GM23338 (cell line): ENCODE measurements around the gene IQCE. TPM values are rescaled to one million over a fixed set of nuclear protein-coding genes. Genes with fewer than 3 reads are reported as not detected.

Source experiments
- ATAC-seq: fragments of 200-7000 bp; cut with Tn5 transposase; 3 replicates; pipeline ENCODE4 v1.9.1; 2020
- DNase-seq: peaks from one replicate; pipeline ENCODE4 v3.0.0-alpha.2; 2015; ENCODE audit warnings: low spot score
- H2AFZ ChIP-seq: fragments of 200-600 bp; sonication (generic); 2 replicates; pipeline ENCODE4 v1.8.0; 2016; ENCODE audit warnings: antibody characterized with exemption, mild to moderate bottlenecking, moderate library complexity
- H3F3A ChIP-seq: fragments of 200-600 bp; sonication (generic); replicated peaks from 2 replicates; pipeline ENCODE4 v1.8.0; 2017; ENCODE audit warnings: antibody characterized with exemption, mixed run types, low read depth
- H3K27ac ChIP-seq: fragments of 200-600 bp; sonication (generic); 2 replicates; pipeline ENCODE4 v1.6.1; 2016; ENCODE audit warnings: low read depth
- H3K27me3 ChIP-seq: fragments of 200-600 bp; sonication (generic); 2 replicates; pipeline ENCODE4 v1.8.0; 2016; ENCODE audit warnings: mild to moderate bottlenecking, mixed run types, moderate library complexity; ENCODE audit not compliant: insufficient read depth
- H3K36me3 ChIP-seq: fragments of 200-600 bp; sonication (generic); 2 replicates; pipeline ENCODE4 v1.8.0; 2016; ENCODE audit warnings: mild to moderate bottlenecking; ENCODE audit not compliant: insufficient read depth
- H3K4me1 ChIP-seq: fragments of 200-600 bp; sonication (generic); 2 replicates; pipeline ENCODE4 v1.8.0; 2016; ENCODE audit warnings: mild to moderate bottlenecking, moderate library complexity; ENCODE audit not compliant: insufficient read depth
- H3K4me2 ChIP-seq: fragments of 200-600 bp; sonication (generic); 2 replicates; pipeline ENCODE4 v1.7.1; 2017; ENCODE audit warnings: mixed run types
- H3K4me3 ChIP-seq: fragments of 200-600 bp; sonication (generic); 2 replicates; pipeline ENCODE4 v1.6.1; 2016; ENCODE audit warnings: mixed run types
- H3K79me2 ChIP-seq: fragments of 200-600 bp; sonication (generic); replicated peaks from 2 replicates; pipeline ENCODE4 v1.8.0; 2017; ENCODE audit warnings: mild to moderate bottlenecking; ENCODE audit not compliant: insufficient read depth
- H3K9me2 ChIP-seq: fragments of 200-600 bp; sonication (generic); 2 replicates; pipeline ENCODE4 v1.8.0; 2017; ENCODE audit not compliant: insufficient read depth
- H4K20me1 ChIP-seq: fragments of 200-600 bp; sonication (generic); replicated peaks from 2 replicates; pipeline ENCODE4 v1.8.0; 2017; ENCODE audit warnings: mild to moderate bottlenecking; ENCODE audit not compliant: insufficient read depth
- H3K27ac Mint-ChIP-seq: 2 replicates; pipeline ENCODE4 v1.8.0; 2020; ENCODE audit warnings: inconsistent platforms, mild to moderate bottlenecking, moderate library complexity, mixed read lengths
- H3K27me3 Mint-ChIP-seq: 3 replicates; pipeline ENCODE4 v1.8.0; 2022; ENCODE audit warnings: low read depth, mild to moderate bottlenecking, moderate library complexity, mixed read lengths, inconsistent platforms; ENCODE audit not compliant: insufficient read depth, poor library complexity
- H3K36me3 Mint-ChIP-seq: 3 replicates; pipeline ENCODE4 v1.8.0; 2021; ENCODE audit warnings: low read depth, mild to moderate bottlenecking, inconsistent platforms, moderate library complexity, mixed read lengths
- H3K4me1 Mint-ChIP-seq: 3 replicates; pipeline ENCODE4 v1.8.0; 2020; ENCODE audit warnings: mild to moderate bottlenecking, inconsistent platforms, mixed read lengths
- H3K4me3 Mint-ChIP-seq: 3 replicates; pipeline ENCODE4 v1.8.0; 2021; ENCODE audit warnings: moderate library complexity, mild to moderate bottlenecking, inconsistent platforms, mixed read lengths
- H3K9me3 Mint-ChIP-seq: 3 replicates; pipeline ENCODE4 v1.8.0; 2020; ENCODE audit warnings: moderate library complexity, mild to moderate bottlenecking, inconsistent platforms, mixed read lengths
- EZH2phosphoT487 ChIP-seq: fragments of 200-600 bp; sonication (generic); IDR thresholded peaks from one replicate; pipeline ENCODE4 v1.8.1; 2018; ENCODE audit warnings: antibody characterized with exemption; ENCODE audit not compliant: unreplicated experiment
- polyA plus RNA-seq: library from polyadenylated mRNA; unstranded; fragments of >200 nt; fragmentation: Nextera tagmentation; extraction: Ambion mirVana; gene quantifications from 2 replicates; pipeline ENCODE4 v1.2.1, GENCODE V29; 2016
- total RNA-seq: library from RNA; depleted of rRNA; stranded (reverse); fragments of >200 nt; shearing (Covaris generic); gene quantifications from 2 replicates; pipeline ENCODE4 v1.2.3, GENCODE V29; 2014
- TF ChIP-seq, protein P1 (sequence below): fragments of 250-450 bp; sonication (Bioruptor Pico); IDR thresholded peaks from 2 replicates; pipeline ENCODE4 v1.5.0; 2020; ENCODE audit warnings: mild to moderate bottlenecking, moderate library complexity
- TF ChIP-seq, protein P2 (sequence below), 2 experiments: fragments of 200-600 bp in 1 of 2; sonication (generic) in 1 of 2; conservative IDR thresholded peaks; 2 replicates each; pipeline versions ENCODE4 v1.5.1 to v1.6.1; 2016 to 2017; ENCODE audit warnings: antibody characterized with exemption in 2 of 2, low read depth in 2 of 2, mild to moderate bottlenecking in 2 of 2, moderate library complexity in 1 of 2

Gene IQCE
- total and polyA plus RNA-seq, 2 experiments from 2014 or later: 5.0 to 7.7 TPM

DNA sequence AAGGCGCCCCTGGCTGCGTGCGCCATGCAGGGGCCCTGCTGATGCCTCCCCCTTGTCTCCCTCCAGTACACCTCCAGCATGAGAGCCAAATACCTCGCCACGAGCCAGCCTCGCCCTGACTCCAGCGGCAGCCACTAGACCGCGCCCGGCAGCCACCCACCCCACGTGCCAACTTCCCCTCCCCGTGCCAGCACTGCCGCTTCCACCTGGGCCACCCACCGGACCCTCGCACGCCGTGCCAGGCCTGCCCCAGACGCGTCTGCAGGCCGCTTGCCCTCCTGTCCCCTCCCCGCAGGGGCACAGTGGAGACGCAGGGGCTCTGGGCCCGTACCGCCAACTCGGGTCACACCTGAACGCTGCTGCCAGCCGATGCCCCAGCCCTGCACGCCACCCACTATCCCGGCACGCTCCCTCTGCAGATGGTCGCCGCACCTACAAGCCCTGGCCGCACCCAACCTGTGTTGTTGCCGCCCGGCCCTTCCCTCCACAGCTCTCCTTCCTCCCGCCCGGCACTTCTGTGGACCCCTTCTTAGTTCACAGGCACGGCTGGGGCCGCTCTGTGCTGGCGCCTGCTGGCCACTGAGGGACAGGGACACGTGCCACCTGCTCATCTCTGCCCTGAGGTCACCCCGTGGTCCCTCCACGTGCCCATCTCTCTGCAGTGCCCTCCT lies 103.0 kb downstream of the IQCE start:
- no peaks in the 10 kb centered on the region for H3K79me2 ChIP-seq
- H3K27ac ChIP-seq: no peak overlapping the region
- Mint-ChIP-seq H3K27ac (no peak overlapping the region), H3K27me3 (peaks cover 12% of the 10 kb centered on the region), H3K36me3 (peaks cover 9% of the 10 kb centered on the region), H3K4me1 (peaks cover 9% of the 10 kb centered on the region), H3K9me3 (peaks cover 3% of the 10 kb centered on the region; the same call in 1 of the 3 replicates), H3K4me3 (no peak overlapping the region)
- no peaks in the 10 kb centered on the region; the same call in 1 of the 2 replicates for H3K4me1 ChIP-seq
- TF ChIP-seq, protein P1, sequence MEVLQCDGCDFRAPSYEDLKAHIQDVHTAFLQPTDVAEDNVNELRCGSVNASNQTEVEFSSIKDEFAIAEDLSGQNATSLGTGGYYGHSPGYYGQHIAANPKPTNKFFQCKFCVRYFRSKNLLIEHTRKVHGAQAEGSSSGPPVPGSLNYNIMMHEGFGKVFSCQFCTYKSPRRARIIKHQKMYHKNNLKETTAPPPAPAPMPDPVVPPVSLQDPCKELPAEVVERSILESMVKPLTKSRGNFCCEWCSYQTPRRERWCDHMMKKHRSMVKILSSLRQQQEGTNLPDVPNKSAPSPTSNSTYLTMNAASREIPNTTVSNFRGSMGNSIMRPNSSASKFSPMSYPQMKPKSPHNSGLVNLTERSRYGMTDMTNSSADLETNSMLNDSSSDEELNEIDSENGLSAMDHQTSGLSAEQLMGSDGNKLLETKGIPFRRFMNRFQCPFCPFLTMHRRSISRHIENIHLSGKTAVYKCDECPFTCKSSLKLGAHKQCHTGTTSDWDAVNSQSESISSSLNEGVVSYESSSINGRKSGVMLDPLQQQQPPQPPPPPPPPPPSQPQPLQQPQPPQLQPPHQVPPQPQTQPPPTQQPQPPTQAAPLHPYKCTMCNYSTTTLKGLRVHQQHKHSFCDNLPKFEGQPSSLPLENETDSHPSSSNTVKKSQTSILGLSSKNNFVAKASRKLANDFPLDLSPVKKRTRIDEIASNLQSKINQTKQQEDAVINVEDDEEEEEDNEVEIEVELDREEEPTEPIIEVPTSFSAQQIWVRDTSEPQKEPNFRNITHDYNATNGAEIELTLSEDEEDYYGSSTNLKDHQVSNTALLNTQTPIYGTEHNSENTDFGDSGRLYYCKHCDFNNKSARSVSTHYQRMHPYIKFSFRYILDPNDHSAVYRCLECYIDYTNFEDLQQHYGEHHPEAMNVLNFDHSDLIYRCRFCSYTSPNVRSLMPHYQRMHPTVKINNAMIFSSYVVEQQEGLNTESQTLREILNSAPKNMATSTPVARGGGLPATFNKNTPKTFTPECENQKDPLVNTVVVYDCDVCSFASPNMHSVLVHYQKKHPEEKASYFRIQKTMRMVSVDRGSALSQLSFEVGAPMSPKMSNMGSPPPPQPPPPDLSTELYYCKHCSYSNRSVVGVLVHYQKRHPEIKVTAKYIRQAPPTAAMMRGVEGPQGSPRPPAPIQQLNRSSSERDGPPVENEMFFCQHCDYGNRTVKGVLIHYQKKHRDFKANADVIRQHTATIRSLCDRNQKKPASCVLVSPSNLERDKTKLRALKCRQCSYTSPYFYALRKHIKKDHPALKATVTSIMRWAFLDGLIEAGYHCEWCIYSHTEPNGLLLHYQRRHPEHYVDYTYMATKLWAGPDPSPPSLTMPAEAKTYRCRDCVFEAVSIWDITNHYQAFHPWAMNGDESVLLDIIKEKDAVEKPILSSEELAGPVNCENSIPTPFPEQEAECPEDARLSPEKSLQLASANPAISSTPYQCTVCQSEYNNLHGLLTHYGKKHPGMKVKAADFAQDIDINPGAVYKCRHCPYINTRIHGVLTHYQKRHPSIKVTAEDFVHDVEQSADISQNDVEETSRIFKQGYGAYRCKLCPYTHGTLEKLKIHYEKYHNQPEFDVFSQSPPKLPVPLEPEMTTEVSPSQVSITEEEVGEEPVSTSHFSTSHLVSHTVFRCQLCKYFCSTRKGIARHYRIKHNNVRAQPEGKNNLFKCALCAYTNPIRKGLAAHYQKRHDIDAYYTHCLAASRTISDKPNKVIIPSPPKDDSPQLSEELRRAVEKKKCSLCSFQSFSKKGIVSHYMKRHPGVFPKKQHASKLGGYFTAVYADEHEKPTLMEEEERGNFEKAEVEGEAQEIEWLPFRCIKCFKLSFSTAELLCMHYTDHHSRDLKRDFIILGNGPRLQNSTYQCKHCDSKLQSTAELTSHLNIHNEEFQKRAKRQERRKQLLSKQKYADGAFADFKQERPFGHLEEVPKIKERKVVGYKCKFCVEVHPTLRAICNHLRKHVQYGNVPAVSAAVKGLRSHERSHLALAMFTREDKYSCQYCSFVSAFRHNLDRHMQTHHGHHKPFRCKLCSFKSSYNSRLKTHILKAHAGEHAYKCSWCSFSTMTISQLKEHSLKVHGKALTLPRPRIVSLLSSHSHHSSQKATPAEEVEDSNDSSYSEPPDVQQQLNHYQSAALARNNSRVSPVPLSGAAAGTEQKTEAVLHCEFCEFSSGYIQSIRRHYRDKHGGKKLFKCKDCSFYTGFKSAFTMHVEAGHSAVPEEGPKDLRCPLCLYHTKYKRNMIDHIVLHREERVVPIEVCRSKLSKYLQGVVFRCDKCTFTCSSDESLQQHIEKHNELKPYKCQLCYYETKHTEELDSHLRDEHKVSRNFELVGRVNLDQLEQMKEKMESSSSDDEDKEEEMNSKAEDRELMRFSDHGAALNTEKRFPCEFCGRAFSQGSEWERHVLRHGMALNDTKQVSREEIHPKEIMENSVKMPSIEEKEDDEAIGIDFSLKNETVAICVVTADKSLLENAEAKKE (CRISPR knock-in tag): no peak
- TF ChIP-seq EZH2phosphoT487: no peak
- TF ChIP-seq, protein P2, sequence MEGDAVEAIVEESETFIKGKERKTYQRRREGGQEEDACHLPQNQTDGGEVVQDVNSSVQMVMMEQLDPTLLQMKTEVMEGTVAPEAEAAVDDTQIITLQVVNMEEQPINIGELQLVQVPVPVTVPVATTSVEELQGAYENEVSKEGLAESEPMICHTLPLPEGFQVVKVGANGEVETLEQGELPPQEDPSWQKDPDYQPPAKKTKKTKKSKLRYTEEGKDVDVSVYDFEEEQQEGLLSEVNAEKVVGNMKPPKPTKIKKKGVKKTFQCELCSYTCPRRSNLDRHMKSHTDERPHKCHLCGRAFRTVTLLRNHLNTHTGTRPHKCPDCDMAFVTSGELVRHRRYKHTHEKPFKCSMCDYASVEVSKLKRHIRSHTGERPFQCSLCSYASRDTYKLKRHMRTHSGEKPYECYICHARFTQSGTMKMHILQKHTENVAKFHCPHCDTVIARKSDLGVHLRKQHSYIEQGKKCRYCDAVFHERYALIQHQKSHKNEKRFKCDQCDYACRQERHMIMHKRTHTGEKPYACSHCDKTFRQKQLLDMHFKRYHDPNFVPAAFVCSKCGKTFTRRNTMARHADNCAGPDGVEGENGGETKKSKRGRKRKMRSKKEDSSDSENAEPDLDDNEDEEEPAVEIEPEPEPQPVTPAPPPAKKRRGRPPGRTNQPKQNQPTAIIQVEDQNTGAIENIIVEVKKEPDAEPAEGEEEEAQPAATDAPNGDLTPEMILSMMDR (conservative IDR thresholded peaks at IDR 0.05; ENCODE audit: low read depth in 2 of 2): peak in 1 of 2 experiments; percentile 51; a peak in 2 of 4 replicates
- no peaks in the 10 kb centered on the region; the same call in 1 of the 2 replicates for H4K20me1 ChIP-seq
- ATAC-seq (peak; percentile 6; the same call in 2 of the 3 replicates), DNase-seq (peak; percentile 65)
- no peak overlapping the region for H2AFZ ChIP-seq
- no peaks in the 10 kb centered on the region for H3K27me3 ChIP-seq
- no peak overlapping the region for H3K4me2 ChIP-seq
- no peaks in the 10 kb centered on the region for H3F3A ChIP-seq
- no peaks in the 10 kb centered on the region for H3K36me3 ChIP-seq
- no peaks in the 10 kb centered on the region for H3K9me2 ChIP-seq
- no peak overlapping the region for H3K4me3 ChIP-seq
